HEK293 (cell line): ENCODE data around the gene MAP7D1.
A peak's percentile ranks its signal among the peaks of the same experiment; 100 is the strongest.

Experiments used
- CTCF ChIA-PET: fragments of 350-600 bp; formaldehyde crosslinking; extraction: SDS; loops from one replicate; lab custom pipeline; 2021; ENCODE audit warnings: antibody characterized with exemption; lab: Yijun Ruan, JAX
- POLR2A ChIA-PET: fragments of 300-600 bp; formaldehyde crosslinking; extraction: SDS; loops from one replicate; lab custom pipeline; 2020; ENCODE audit warnings: antibody characterized with exemption, inconsistent platforms; lab: Yijun Ruan, JAX
- H3K27ac ChIP-seq: fragments of 200-500 bp; sonication (Bioruptor generic); 2 replicates; pipeline ENCODE4 v1.5.1; 2014; ENCODE audit warnings: low read depth, low read length, control low read depth, inconsistent platforms; ENCODE audit errors: extremely low read depth
- H3K36me3 ChIP-seq, 2 experiments: fragments of 200-500 bp in 1 of 2; sonication (Bioruptor generic) in 1 of 2; 1 replicate in 1 of 2; 2 replicates in 1 of 2; pipeline ENCODE4 v1.5.1; 2014 to 2017; ENCODE audit warnings: inconsistent platforms in 2 of 2, low read length in 2 of 2; ENCODE audit not compliant: control insufficient read depth in 2 of 2, insufficient read depth in 1 of 2
- H3K4me1 ChIP-seq: fragments of 200-500 bp; sonication (Bioruptor generic); 2 replicates; pipeline ENCODE4 v1.5.1; 2014; ENCODE audit warnings: mild to moderate bottlenecking, low read length, inconsistent platforms; ENCODE audit not compliant: control insufficient read depth, insufficient read depth
- H3K4me3 ChIP-seq: 2 replicates; pipeline ENCODE4 v1.5.1; 2011; ENCODE audit warnings: low read depth, mild to moderate bottlenecking, control low read depth, low read length, moderate library complexity
- H3K9me3 ChIP-seq: fragments of 200-500 bp; sonication (Bioruptor generic); 2 replicates; pipeline ENCODE4 v1.5.1; 2014; ENCODE audit warnings: low read depth, low read length, inconsistent platforms; ENCODE audit not compliant: control insufficient read depth, insufficient read depth
- ATF2 ChIP-seq: fragments of 450-650 bp; formaldehyde crosslinking; IDR thresholded peaks from 2 replicates; pipeline ENCODE4 v1.5.1; 2016; ENCODE audit warnings: missing biosample characterization, missing genetic modification characterization, low read depth
- OVOL3 ChIP-seq: fragments of 450-650 bp; formaldehyde crosslinking; IDR thresholded peaks from 2 replicates; pipeline ENCODE4 v1.5.1; 2016; ENCODE audit warnings: missing biosample characterization, missing genetic modification characterization
- ZBTB1 ChIP-seq: fragments of 450-650 bp; formaldehyde crosslinking; IDR thresholded peaks from 2 replicates; pipeline ENCODE4 v1.5.1; 2016; ENCODE audit warnings: missing biosample characterization, missing genetic modification characterization
- ZFP3 ChIP-seq: fragments of 450-650 bp; formaldehyde crosslinking; IDR thresholded peaks from 2 replicates; pipeline ENCODE4 v1.5.1; 2016; ENCODE audit warnings: low read depth, missing biosample characterization, missing genetic modification characterization
- ZNF10 ChIP-seq: fragments of 450-650 bp; formaldehyde crosslinking; IDR thresholded peaks from 2 replicates; pipeline ENCODE4 v1.5.1; 2017; ENCODE audit warnings: missing biosample characterization, missing genetic modification characterization
- ZNF121 ChIP-seq: fragments of 450-650 bp; formaldehyde crosslinking; IDR thresholded peaks from 2 replicates; pipeline ENCODE4 v1.5.1; 2016; ENCODE audit warnings: missing biosample characterization, missing genetic modification characterization
- ZNF223 ChIP-seq: fragments of 450-650 bp; formaldehyde crosslinking; IDR thresholded peaks from 2 replicates; pipeline ENCODE4 v1.5.1; 2016; ENCODE audit warnings: missing biosample characterization, missing genetic modification characterization
- ZNF266 ChIP-seq: fragments of 450-650 bp; formaldehyde crosslinking; IDR thresholded peaks from 2 replicates; pipeline ENCODE4 v1.5.1; 2016; ENCODE audit warnings: missing biosample characterization, missing genetic modification characterization, low read depth
- ZNF292 ChIP-seq: fragments of 450-650 bp; formaldehyde crosslinking; IDR thresholded peaks from 2 replicates; pipeline ENCODE4 v1.5.1; 2016; ENCODE audit warnings: low read depth, missing biosample characterization, missing genetic modification characterization, borderline replicate concordance
- ZNF324 ChIP-seq: fragments of 450-650 bp; formaldehyde crosslinking; IDR thresholded peaks from 2 replicates; pipeline ENCODE4 v1.5.1; 2016; ENCODE audit warnings: missing biosample characterization, missing genetic modification characterization
- ZNF341 ChIP-seq: fragments of 450-650 bp; formaldehyde crosslinking; IDR thresholded peaks from 2 replicates; pipeline ENCODE4; 2016; ENCODE audit warnings: low read depth, missing biosample characterization, missing genetic modification characterization
- ZNF354C ChIP-seq: fragments of 450-650 bp; formaldehyde crosslinking; IDR thresholded peaks from 2 replicates; pipeline ENCODE4 v1.5.1; 2016; ENCODE audit warnings: missing biosample characterization, missing genetic modification characterization, low read depth, borderline replicate concordance
- ZNF37A ChIP-seq: fragments of 450-650 bp; IDR thresholded peaks from 2 replicates; pipeline ENCODE4 v1.5.1; 2018; ENCODE audit warnings: missing biosample characterization, missing genetic modification characterization
- ZNF501 ChIP-seq: fragments of 450-650 bp; formaldehyde crosslinking; IDR thresholded peaks from 2 replicates; pipeline ENCODE4 v1.5.1; 2016; ENCODE audit warnings: missing biosample characterization, missing genetic modification characterization
- ZNF514 ChIP-seq: fragments of 450-650 bp; formaldehyde crosslinking; IDR thresholded peaks from 2 replicates; pipeline ENCODE4 v1.5.1; 2016; ENCODE audit warnings: missing biosample characterization, missing genetic modification characterization
- ZNF558 ChIP-seq: fragments of 450-650 bp; formaldehyde crosslinking; IDR thresholded peaks from 2 replicates; pipeline ENCODE4 v1.5.1; 2016; ENCODE audit warnings: missing biosample characterization, missing genetic modification characterization
- ZNF629 ChIP-seq: fragments of 450-650 bp; formaldehyde crosslinking; IDR thresholded peaks from 2 replicates; pipeline ENCODE4 v1.5.1; 2017; ENCODE audit warnings: missing biosample characterization, missing genetic modification characterization
- ZNF654 ChIP-seq: fragments of 450-650 bp; formaldehyde crosslinking; IDR thresholded peaks from 2 replicates; pipeline ENCODE4 v1.5.1; 2016; ENCODE audit warnings: low read depth, missing biosample characterization, missing genetic modification characterization
- ZNF664 ChIP-seq: fragments of 450-650 bp; formaldehyde crosslinking; IDR thresholded peaks from 2 replicates; pipeline ENCODE4 v1.5.1; 2016; ENCODE audit warnings: missing biosample characterization, missing genetic modification characterization
- ZNF704 ChIP-seq: fragments of 450-650 bp; formaldehyde crosslinking; IDR thresholded peaks from 2 replicates; pipeline ENCODE4 v1.5.1; 2016; ENCODE audit warnings: missing biosample characterization, missing genetic modification characterization
- ZNF791 ChIP-seq: fragments of 450-650 bp; formaldehyde crosslinking; IDR thresholded peaks from 2 replicates; pipeline ENCODE4 v1.5.1; 2016; ENCODE audit warnings: missing biosample characterization, missing genetic modification characterization
- ZXDB ChIP-seq: fragments of 450-650 bp; formaldehyde crosslinking; IDR thresholded peaks from 2 replicates; pipeline ENCODE4 v1.5.1; 2016; ENCODE audit warnings: missing biosample characterization, missing genetic modification characterization
- TF ChIP-seq, protein P1 (sequence below): fragments of 450-650 bp; formaldehyde crosslinking; IDR thresholded peaks from 2 replicates; pipeline ENCODE4 v1.5.1; 2016; ENCODE audit warnings: missing biosample characterization, missing genetic modification characterization
- TF ChIP-seq, protein P2 (sequence below): fragments of 450-650 bp; formaldehyde crosslinking; IDR thresholded peaks from 2 replicates; pipeline ENCODE4 v1.5.1; 2016; ENCODE audit warnings: missing biosample characterization, missing genetic modification characterization
- TF ChIP-seq, protein P3 (sequence below): fragments of 450-650 bp; formaldehyde crosslinking; IDR thresholded peaks from 2 replicates; pipeline ENCODE4 v1.5.1; 2016; ENCODE audit warnings: missing biosample characterization, missing genetic modification characterization
- TF ChIP-seq, protein P4 (sequence below): fragments of 450-650 bp; formaldehyde crosslinking; IDR thresholded peaks from 2 replicates; pipeline ENCODE4 v1.5.1; 2017; ENCODE audit warnings: missing biosample characterization, missing genetic modification characterization

Gene MAP7D1

GRCh38 chr1:36158827-36159252 lies 2.9 kb downstream of the MAP7D1 start (continued):
- TF ChIP-seq ZNF341 (tag by site-specific recombination) (peak; percentile 35), ZNF354C (peak; percentile 97), OVOL3 (tag by site-specific recombination) (peak; percentile 85; the same call in 1 of the 2 replicates), ZXDB (peak; percentile 67; the same call in 1 of the 2 replicates), ZNF223 (peak; percentile 76; the same call in 1 of the 2 replicates), ZNF629 (tag by site-specific recombination) (peak; percentile 71), ZNF292 (tag by site-specific recombination) (peak; percentile 92), ZNF791 (tag by site-specific recombination) (peak; percentile 89), ZNF558 (peak; percentile 94), ZNF514 (tag by site-specific recombination) (peak; percentile 84; the same call in 1 of the 2 replicates), ZNF654 (tag by site-specific recombination) (peak; percentile 52), ZNF501 (tag by site-specific recombination) (peak; percentile 89), ZBTB1 (tag by site-specific recombination) (peak; percentile 61; the same call in 1 of the 2 replicates), ZNF664 (tag by site-specific recombination) (peak; percentile 89), ZNF266 (tag by site-specific recombination) (peak; percentile 93), ZNF121 (tag by site-specific recombination) (peak; percentile 74), ZNF704 (tag by site-specific recombination) (0 out of 2 replicates have a peak, but pooled peaks have one; percentile 78)
- TF ChIP-seq, protein P1, sequence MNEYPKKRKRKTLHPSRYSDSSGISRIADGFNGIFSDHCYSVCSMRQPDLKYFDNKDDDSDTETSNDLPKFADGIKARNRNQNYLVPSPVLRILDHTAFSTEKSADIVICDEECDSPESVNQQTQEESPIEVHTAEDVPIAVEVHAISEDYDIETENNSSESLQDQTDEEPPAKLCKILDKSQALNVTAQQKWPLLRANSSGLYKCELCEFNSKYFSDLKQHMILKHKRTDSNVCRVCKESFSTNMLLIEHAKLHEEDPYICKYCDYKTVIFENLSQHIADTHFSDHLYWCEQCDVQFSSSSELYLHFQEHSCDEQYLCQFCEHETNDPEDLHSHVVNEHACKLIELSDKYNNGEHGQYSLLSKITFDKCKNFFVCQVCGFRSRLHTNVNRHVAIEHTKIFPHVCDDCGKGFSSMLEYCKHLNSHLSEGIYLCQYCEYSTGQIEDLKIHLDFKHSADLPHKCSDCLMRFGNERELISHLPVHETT (tag by site-specific recombination) = peak; percentile 52; the same call in 1 of the 2 replicates
- TF ChIP-seq, protein P2, sequence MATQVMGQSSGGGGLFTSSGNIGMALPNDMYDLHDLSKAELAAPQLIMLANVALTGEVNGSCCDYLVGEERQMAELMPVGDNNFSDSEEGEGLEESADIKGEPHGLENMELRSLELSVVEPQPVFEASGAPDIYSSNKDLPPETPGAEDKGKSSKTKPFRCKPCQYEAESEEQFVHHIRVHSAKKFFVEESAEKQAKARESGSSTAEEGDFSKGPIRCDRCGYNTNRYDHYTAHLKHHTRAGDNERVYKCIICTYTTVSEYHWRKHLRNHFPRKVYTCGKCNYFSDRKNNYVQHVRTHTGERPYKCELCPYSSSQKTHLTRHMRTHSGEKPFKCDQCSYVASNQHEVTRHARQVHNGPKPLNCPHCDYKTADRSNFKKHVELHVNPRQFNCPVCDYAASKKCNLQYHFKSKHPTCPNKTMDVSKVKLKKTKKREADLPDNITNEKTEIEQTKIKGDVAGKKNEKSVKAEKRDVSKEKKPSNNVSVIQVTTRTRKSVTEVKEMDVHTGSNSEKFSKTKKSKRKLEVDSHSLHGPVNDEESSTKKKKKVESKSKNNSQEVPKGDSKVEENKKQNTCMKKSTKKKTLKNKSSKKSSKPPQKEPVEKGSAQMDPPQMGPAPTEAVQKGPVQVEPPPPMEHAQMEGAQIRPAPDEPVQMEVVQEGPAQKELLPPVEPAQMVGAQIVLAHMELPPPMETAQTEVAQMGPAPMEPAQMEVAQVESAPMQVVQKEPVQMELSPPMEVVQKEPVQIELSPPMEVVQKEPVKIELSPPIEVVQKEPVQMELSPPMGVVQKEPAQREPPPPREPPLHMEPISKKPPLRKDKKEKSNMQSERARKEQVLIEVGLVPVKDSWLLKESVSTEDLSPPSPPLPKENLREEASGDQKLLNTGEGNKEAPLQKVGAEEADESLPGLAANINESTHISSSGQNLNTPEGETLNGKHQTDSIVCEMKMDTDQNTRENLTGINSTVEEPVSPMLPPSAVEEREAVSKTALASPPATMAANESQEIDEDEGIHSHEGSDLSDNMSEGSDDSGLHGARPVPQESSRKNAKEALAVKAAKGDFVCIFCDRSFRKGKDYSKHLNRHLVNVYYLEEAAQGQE = peak; percentile 81

DNA sequence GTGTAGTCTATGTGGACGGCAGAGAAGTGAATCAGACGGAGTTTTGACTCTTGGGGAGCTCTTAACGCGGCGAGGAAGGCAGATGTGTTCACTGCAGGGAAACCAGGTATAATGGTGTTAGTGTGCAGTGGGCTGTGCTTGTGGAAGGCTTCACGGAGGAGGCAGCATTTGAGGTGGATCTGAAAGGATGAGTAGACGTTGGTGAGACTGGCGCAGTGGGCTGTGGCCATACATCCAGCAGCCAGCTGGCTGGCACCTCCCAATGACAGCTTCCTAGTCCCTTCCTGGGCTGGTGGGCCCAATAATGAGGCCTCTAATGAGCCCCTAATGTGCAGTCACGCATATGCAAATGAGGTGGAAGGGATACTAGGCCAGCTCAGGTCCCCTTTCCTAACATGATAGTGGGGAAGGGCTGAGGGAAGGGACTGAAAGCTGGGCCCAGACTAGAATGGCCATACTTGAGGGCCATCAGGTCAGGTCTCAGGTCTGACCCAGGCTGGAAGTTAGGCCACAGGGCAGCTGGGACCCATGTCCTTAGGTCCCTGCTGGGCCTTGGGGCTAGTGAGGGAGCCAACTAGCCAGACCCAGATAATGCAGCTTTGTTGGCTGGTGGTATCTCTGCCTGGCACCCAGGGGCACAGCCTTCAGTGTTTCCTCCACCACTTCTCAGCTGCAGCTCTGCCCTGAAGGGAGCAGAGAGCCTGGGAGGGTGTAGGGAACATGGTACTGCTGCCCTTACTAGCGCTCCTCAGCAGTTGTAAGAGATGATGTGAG lies 3.8 kb downstream of the MAP7D1 start:
- ChIA-PET POLR2A (interaction anchor here (0.6 to 2.3 kb wide), 4 partner anchors 9 to 44 kb away, joined by 4 to 28 read pairs (median 5); partner anchors contain the start of gene TRAPPC3), CTCF (interaction anchor here (0.6 to 3.4 kb wide), 10 partner anchors 8 to 290 kb away, joined by 3 to 28 read pairs (median 5); partner anchors contain the start of genes OSCP1 and TRAPPC3)
- Histone ChIP-seq H3K36me3 (peaks cover 0 to 58% of the 10 kb centered on the region in 2 experiments; a peak in 1 of 3 replicates), H3K9me3 (no peaks in the 10 kb centered on the region), H3K4me1 (peaks cover 5% of the 10 kb centered on the region), H3K4me3 (no peak overlapping the region), H3K27ac (peak overlapping the region; percentile 78; the same call in 1 of the 2 replicates)
- TF ChIP-seq ATF2 (tag by site-specific recombination) (no peak), ZNF10 (tag by site-specific recombination) (no peak), ZFP3 (no peak), ZNF324 (tag by site-specific recombination) (no peak), ZNF37A (tag by site-specific recombination) (no peak)
- TF ChIP-seq, protein P3, sequence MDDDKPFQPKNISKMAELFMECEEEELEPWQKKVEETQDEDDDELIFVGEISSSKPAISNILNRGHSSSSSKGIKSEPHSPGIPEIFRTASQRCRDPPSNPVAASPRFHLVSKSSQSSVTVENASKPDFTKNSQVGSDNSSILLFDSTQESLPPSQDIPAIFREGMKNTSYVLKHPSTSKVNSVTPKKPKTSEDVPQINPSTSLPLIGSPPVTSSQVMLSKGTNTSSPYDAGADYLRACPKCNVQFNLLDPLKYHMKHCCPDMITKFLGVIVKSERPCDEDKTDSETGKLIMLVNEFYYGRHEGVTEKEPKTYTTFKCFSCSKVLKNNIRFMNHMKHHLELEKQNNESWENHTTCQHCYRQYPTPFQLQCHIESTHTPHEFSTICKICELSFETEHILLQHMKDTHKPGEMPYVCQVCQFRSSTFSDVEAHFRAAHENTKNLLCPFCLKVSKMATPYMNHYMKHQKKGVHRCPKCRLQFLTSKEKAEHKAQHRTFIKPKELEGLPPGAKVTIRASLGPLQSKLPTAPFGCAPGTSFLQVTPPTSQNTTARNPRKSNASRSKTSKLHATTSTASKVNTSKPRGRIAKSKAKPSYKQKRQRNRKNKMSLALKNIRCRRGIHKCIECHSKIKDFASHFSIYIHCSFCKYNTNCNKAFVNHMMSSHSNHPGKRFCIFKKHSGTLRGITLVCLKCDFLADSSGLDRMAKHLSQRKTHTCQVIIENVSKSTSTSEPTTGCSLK (tag by site-specific recombination) = no peak
- TF ChIP-seq, protein P4, sequence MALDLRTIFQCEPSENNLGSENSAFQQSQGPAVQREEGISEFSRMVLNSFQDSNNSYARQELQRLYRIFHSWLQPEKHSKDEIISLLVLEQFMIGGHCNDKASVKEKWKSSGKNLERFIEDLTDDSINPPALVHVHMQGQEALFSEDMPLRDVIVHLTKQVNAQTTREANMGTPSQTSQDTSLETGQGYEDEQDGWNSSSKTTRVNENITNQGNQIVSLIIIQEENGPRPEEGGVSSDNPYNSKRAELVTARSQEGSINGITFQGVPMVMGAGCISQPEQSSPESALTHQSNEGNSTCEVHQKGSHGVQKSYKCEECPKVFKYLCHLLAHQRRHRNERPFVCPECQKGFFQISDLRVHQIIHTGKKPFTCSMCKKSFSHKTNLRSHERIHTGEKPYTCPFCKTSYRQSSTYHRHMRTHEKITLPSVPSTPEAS (tag by site-specific recombination) = no peak
